ENCODE results near the gene MLLT10.

Gene MLLT10

GRCh38 chr10:21648040-21648439 lies 114.0 kb downstream of the MLLT10 start:
- Histone ChIP-seq H3K9ac (ENCODE audit: low read length) (no peak overlapping the region), H3K4me1 (ENCODE audit: insufficient read depth, low read length, severe bottlenecking) (no peaks in the 10 kb centered on the region), H3K27ac (ENCODE audit: low read depth, low read length, poor library complexity, severe bottlenecking) (no peak overlapping the region), H3K36me3 (ENCODE audit: insufficient read depth, low read length) (peaks cover 26% of the 10 kb centered on the region; the same call in 1 of the 2 replicates), H2AFZ (ENCODE audit: low read length) (no peak overlapping the region), H3K27me3 (ENCODE audit: insufficient read depth, low read length) (no peaks in the 10 kb centered on the region), H3K4me3 (ENCODE audit: low read depth, low read length, poor library complexity, severe bottlenecking) (no peak overlapping the region), H3K9me2 (ENCODE audit: low read depth, low read length) (no peaks in the 10 kb centered on the region), H3F3A (ENCODE audit: insufficient read depth, low read length) (no peaks in the 10 kb centered on the region), H3K4me2 (ENCODE audit: low read length) (no peak overlapping the region), H3K9me3 (ENCODE audit: low read length) (no peaks in the 10 kb centered on the region), H3K79me2 (ENCODE audit: insufficient read depth, low read length) (no peaks in the 10 kb centered on the region), H4K20me1 (ENCODE audit: insufficient read depth, low read length) (no peaks in the 10 kb centered on the region)
- no peak for TF ChIP-seq EZH2 (IDR thresholded peaks at IDR 0.05; ENCODE audit: borderline replicate concordance, low read length)
- TF ChIP-seq, protein P1, sequence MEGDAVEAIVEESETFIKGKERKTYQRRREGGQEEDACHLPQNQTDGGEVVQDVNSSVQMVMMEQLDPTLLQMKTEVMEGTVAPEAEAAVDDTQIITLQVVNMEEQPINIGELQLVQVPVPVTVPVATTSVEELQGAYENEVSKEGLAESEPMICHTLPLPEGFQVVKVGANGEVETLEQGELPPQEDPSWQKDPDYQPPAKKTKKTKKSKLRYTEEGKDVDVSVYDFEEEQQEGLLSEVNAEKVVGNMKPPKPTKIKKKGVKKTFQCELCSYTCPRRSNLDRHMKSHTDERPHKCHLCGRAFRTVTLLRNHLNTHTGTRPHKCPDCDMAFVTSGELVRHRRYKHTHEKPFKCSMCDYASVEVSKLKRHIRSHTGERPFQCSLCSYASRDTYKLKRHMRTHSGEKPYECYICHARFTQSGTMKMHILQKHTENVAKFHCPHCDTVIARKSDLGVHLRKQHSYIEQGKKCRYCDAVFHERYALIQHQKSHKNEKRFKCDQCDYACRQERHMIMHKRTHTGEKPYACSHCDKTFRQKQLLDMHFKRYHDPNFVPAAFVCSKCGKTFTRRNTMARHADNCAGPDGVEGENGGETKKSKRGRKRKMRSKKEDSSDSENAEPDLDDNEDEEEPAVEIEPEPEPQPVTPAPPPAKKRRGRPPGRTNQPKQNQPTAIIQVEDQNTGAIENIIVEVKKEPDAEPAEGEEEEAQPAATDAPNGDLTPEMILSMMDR (IDR thresholded peaks at IDR 0.05; ENCODE audit: low read length): no peak

- H3F3A ChIP-seq (ENCODE audit: insufficient read depth, low read length): no peaks in the 10 kb centered on the region
- no peaks in the 10 kb centered on the region for H4K20me1 ChIP-seq (ENCODE audit: insufficient read depth, low read length)
- no peak overlapping the region for H3K4me2 ChIP-seq (ENCODE audit: low read length)
- TF ChIP-seq, protein P1 (IDR thresholded peaks at IDR 0.05; ENCODE audit: low read length): no peak
- TF ChIP-seq EZH2 (IDR thresholded peaks at IDR 0.05; ENCODE audit: borderline replicate concordance, low read length): no peak
- H3K79me2 ChIP-seq (ENCODE audit: insufficient read depth, low read length): no peaks in the 10 kb centered on the region
- no peaks in the 10 kb centered on the region for H3K9me3 ChIP-seq (ENCODE audit: low read length)
- no peaks in the 10 kb centered on the region for H3K27me3 ChIP-seq (ENCODE audit: insufficient read depth, low read length)
- H3K36me3 ChIP-seq (ENCODE audit: insufficient read depth, low read length): peaks cover 34% of the 10 kb centered on the region; the same call in 1 of the 2 replicates
- H2AFZ ChIP-seq (ENCODE audit: low read length): no peak overlapping the region
- H3K9ac ChIP-seq (ENCODE audit: low read length): no peak overlapping the region
- no peaks in the 10 kb centered on the region for H3K9me2 ChIP-seq (ENCODE audit: low read depth, low read length)
- no peaks in the 10 kb centered on the region for H3K4me1 ChIP-seq (ENCODE audit: insufficient read depth, low read length, severe bottlenecking)
- no peak overlapping the region for H3K27ac ChIP-seq (ENCODE audit: low read depth, low read length, poor library complexity, severe bottlenecking)
- no peak overlapping the region for H3K4me3 ChIP-seq (ENCODE audit: low read depth, low read length, poor library complexity, severe bottlenecking)
These were observed 115.4 kb downstream of the MLLT10 start for GRCh38 chr10:21649454-21649872.

GRCh38 chr10:21650353-21650752 lies 116.3 kb downstream of the MLLT10 start:
- no peak overlapping the region for H2AFZ ChIP-seq (ENCODE audit: low read length)
- H3K27ac ChIP-seq (ENCODE audit: low read depth, low read length, poor library complexity, severe bottlenecking): no peak overlapping the region
- TF ChIP-seq EZH2 (IDR thresholded peaks at IDR 0.05; ENCODE audit: borderline replicate concordance, low read length): no peak
- TF ChIP-seq, protein P1 (IDR thresholded peaks at IDR 0.05; ENCODE audit: low read length): no peak
- no peaks in the 10 kb centered on the region for H3F3A ChIP-seq (ENCODE audit: insufficient read depth, low read length)
- no peaks in the 10 kb centered on the region for H3K79me2 ChIP-seq (ENCODE audit: insufficient read depth, low read length)
- H3K4me3 ChIP-seq (ENCODE audit: low read depth, low read length, poor library complexity, severe bottlenecking): no peak overlapping the region
- H3K9me3 ChIP-seq (ENCODE audit: low read length): no peaks in the 10 kb centered on the region
- H3K36me3 ChIP-seq (ENCODE audit: insufficient read depth, low read length): peaks cover 29% of the 10 kb centered on the region; the same call in 1 of the 2 replicates
- H3K4me1 ChIP-seq (ENCODE audit: insufficient read depth, low read length, severe bottlenecking): no peaks in the 10 kb centered on the region
- no peaks in the 10 kb centered on the region for H4K20me1 ChIP-seq (ENCODE audit: insufficient read depth, low read length)
- H3K9ac ChIP-seq (ENCODE audit: low read length): no peak overlapping the region
- H3K4me2 ChIP-seq (ENCODE audit: low read length): no peak overlapping the region
- H3K9me2 ChIP-seq (ENCODE audit: low read depth, low read length): no peaks in the 10 kb centered on the region
- H3K27me3 ChIP-seq (ENCODE audit: insufficient read depth, low read length): no peaks in the 10 kb centered on the region
